ENCODE data around the gene TMEM270.
"Not testable (repeated sequence)": the region's sequence is repeated elsewhere in the genome, so short reads cannot be mapped to it uniquely, and the experiment has no call there.

TMEM270 gene

DNA sequence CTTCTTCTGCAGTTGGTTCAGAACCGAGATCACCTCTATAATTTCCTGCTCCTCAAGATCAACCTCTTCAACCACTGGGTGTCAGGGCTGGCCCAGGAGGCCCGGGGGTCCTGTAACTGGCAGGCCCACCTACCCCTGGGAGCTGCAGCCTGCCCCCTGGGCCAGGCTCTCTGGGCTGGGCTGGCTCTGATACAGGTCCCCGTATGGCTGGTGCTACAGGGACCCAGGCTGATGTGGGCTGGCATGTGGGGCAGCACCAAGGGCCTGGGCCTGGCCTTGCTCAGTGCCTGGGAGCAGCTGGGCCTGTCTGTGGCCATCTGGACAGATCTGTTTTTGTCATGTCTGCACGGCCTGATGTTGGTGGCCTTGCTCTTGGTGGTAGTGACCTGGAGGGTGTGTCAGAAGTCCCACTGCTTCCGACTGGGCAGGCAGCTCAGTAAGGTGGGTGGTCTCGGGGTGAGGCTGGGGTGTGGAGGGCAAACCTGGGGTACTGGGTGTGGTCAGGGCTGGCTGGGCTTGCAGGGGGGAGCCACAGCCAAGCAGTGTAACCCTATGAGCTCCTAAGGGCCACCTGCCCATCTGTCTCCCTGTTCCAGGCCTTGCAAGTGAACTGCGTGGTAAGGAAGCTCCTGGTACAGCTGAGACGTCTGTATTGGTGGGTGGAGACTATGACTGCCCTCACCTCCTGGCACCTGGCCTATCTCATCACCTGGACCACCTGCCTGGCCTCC is 4.2 kb downstream of the TMEM270 start:
- no peak for DNase-seq

DNA sequence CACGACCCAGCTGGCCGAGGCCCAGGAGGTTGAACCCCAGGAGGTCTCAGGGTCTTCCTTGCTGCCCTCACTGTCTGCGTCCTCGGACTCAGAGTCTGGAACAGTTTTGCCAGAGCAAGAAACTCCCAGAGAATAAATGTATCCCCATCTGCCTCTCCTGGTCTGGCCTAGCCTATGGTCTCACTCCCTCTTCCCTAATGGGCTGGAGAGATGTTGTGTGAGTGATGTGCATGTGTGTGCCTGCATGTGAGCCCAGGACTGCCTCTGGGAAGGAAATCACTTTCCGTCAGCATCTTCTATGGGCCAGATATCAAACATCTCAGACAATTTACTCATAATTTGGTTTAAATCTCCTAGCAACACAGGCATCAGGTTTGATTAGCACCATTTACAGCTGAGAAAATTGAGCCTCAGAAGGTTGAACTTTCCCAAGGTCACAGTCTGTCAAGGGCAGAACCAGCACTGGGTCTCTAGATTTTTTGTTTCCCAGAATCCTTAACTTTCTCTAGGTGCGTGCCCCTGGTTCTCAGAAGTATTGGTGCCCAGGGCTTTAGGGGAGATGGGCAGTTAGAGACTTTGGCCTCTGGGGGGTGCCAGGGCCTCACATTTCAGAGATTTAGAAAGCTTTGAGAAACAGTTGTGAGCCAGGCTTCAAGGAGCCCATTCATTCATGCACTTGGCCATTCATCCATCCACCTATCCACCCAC is 4.9 kb downstream of the TMEM270 start:
- no peak for DNase-seq

DNA sequence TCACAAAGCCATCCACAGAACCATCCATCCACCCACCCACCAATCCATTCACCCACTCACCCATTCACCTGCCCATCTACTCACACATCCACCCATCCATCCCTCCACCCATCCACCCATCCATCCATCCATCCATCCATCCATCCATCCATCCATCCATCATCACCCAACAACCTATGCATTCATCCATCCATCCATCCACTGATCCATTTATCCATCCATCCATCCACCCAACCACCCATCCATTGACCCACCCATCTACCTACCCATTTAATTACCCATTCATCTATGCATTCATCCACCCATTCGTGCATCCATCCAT is 5.4 kb downstream of the TMEM270 start:
- DNase-seq: no peak

DNA sequence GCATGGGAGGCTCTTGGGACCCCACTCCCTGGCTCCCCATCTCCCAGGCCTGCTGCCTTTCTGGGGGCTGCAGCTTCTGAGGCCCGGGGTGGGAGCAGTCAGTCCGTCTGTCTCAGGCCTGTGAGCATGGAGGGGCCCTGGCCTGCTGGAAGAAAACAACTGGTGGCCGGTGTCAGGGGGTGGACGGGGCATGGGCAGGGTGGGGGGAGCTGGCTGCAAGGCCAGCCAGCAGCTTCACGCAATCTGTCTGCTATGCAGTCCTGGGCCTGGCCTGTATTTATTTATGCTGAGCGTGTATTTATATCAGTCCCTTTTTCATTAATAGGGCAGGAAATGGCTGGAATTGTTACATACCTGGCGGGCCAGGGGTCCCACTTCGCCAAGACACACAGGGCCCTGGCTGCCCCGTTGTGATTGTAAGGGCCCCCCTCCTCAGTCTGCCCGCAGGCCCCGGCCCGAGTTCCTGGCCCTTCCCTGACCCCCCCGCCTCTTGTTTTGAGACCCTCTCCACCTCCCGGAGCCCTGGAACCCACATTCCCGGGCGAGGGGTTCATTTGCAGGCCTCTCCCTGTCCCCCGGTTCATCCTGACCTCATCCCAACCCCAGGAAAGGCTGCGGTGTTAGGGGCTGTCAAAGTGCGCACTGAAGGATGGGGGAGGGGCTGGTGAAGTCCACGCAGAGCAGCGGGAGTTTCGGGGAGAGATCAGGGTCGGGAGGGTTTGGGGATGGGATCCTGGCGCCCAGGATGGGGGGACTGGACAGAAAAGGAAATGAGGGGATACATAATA is 8.2 kb downstream of the TMEM270 start:
- DNase-seq: no peak

DNA sequence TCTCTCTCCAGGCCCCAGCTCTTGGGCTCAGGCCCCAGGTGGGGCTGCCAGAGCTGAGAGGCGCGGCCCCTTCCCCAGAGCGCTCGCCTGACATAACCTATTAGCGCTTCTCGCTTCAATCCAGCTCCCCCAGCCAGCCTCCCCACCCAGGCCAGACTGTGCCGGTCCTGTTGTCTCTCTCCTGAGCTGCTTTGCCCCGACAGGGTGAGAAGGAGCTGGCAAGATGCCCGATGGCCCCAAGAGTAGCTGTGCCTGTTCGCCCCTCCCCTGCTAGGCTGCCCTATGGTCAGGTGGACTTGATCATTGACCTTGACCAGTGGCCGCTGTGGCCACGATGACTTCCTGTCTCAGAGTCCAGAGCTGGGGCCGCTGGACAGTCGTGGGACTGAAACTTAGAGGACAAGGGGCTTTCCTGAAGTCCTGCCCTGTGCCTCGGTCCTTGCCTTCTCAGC is 9.1 kb downstream of the TMEM270 start:
- no peak for DNase-seq

DNA sequence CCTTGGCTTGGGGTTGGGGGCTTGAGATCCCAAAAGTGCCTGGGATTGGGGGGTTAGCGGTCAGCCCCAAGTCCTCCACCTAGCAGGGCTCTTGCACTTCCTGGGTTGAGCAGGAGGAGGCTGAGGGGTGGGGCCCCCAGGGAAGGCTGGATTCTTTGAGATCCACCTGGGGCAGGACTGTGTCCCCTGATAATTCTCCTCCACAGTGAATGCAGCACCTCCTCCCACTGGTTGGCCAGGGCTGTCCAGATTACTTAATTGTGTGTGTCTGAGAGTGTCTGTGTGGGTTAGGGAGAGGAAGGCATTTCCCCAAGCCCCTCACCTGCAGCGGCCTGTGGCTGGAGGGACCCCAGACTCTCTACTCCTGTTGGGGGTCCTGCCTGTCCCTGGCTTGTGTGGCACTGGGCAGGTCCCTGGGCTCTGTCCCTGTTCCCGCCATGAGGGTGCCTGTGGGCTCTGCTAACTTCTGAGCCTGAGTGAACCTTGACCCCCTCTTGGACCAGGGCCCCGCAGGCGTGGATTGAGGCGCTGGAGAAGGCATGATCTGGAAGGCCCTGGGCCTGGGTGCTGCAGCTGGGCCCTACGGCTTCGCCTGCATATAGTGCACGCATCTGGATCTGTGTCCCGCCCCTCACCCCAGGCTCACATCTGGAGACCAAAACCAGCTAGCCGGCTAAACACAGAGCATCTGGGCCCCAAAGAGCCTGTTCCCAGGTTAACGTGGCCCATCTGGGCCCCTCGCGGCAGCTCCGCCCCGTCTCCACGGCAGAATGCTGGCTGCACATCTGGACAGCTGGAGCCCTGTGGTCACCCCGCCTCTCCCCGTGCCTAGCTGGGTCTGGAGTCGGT is 10.4 kb downstream of the TMEM270 start:
- DNase-seq: no peak

DNA sequence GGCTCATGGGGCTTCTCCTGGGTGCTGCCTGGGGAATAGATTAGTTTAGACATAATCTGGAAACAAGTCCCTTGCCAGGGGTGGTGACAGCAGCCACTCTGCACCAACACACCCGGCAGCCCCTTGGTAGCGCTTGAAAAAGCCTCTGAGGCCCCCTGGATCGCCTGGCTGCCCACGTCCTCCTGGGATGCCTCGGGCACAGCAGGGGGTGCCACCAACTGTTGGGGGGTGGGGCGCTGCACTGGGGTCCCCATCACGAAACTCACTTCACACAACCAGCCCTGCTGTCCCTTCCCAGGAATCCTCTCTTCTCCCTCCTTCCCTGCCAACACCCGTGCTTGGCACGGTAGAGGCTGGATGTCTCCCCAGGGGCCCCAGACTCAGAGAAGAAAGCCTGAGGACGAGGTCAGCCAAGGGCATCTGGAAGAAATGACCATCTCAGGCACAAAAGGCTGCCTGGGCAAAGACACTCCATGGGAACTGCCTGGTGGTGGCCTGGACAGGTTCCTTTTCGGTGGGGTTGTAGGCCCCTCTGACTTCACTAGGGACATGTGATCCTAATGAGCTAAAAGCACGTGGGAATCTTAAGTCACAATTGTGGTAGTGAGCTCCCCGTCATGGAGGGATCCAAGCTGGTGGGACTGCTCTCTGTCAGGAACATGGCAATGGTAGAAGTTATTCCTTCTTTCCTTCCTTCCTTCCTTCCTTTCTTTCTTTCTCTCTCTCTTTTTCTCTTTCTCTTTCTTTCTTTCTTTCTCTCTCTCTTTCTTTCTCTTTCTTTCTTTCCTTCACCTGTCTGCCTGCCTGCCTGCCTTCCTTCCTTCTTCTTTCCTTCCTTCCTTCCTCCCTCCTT is 11.3 kb downstream of the TMEM270 start:
- no peak for DNase-seq

DNA sequence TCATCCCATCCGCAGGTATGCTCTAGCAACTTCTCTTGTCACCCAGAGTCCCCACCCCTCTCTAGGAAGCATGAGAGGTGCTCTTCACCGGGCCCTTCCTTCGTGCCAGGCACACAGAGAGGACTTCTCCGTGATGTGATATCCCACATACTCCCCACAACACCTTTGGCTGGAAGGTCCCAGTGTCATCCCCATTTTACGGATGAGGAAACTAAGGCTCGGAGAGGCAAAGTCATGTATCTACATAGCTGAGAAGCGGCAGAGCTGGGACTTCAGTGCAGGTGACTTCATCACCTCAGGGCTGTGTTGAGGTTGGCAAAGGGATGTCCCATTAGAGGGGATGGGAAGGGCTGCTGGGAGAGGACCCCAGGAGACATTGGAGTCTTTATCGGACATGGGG is 15.4 kb downstream of the TMEM270 start:
- no peak for DNase-seq

DNA sequence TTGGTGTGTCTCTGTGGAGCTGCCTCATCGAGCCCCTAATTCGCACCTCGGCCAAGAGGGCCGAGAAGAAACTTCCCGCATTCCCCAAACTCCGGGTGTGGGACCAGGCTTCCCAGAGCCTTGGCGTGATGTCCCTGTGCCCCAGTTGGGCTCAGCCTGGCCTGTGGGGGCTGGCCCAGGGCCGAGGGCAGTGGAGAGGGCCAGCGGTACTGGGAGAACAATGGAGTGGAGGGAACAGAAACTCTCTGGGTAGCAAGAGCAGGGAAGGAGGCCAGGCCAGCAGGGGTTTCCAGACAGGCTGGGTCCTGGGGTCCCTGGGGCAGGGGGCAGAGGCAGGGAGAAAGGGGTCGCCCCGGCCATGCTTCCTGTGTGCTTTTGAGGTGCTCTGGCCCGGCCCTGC is 16.0 kb downstream of the TMEM270 start:
- DNase-seq: no peak

DNA sequence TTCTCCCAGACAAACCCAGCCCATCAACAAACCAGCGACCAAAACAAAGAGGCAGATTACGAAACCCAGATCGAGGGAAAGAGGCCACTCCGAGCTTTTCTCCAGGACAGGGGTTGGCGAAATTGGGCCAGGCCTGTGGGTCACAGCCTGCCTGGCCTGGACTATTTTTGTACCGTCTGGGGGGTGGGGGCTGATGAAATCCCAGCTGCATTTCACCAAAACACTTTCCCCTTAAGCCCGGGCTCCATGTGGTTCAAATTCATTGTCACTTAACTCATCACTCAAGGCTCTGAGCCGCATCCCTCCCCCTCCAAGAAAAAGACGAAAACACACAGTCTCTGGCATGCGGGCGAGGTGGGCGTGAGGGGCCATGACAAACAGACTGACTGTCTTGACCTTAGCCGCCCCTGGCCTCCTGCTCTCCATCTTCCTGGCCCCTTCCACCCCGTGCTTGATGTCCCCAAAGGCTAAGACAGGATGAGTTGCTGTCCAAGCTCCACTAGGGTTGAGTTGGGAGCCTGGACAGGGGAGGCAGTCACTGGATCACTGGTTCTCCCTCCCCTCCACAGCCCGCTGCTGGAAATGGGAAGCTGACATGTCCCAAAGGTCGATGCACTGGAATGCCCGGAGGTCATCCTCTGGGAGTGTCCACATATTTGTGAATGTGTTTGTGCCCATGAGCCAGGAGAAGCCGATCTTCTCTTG is 19.2 kb downstream of the TMEM270 start:
- DNase-seq: no peak

DNA sequence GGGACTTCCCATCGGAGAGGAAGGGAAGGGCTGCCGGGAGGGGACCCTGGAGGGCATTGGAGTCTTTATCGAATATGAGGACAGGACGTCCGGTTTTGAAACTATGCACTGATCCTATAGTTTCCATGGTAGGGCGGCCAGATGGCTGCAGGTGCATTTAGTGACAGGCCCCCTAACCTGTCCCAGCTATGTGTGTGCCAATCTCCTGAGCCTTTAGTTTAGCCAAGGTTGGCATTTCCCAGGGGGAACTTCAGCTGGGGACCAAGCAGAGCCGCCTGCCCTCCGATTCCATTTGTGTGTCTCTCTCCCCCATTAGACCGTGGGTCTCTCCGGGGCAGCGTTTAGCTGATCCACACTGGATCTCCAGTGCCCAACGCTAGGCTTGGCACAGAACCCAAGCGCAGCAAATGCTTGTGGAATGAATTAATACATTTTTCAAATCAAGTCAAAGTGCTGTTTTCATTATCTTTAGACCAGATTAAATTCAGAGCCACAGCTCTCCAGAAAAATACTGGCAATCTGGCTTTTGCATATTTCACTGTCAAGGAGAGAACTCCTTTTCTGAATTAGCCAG is 19.9 kb downstream of the TMEM270 start:
- no peak for DNase-seq

DNA sequence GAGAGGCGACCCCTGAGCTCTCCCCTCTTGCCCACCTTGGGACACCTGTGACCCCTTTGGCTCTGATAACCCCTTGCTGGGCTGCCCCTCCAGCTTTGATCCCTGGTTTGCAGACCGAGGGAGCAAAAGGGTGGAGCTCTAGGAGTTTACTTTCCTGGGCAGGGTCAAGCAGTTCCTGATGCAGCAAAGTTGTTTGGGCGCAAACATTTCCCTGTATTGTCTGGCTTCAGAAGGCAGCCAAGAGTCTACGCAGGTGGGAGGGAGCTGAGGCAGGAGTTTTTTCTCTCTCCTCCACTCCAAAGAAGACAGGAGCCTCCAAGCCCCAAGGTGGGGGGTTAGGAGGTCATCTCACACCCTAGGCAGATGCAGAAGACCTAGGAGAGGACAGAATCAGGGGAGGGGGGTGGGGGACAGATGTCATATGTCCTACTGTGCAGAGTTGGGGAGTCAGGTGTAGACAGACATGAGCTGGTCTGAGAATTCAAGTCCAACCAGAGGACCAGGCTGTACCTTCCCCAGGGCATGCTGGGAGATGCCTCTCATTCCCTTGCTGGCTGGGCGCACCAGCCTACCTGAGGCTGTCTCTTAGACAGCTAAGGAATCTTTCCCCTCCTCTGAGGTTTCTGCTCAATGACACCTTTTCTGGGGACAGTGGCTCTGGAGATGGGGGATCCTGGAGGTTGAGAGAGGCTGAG is 20.5 kb downstream of the TMEM270 start:
- DNase-seq: no peak

DNA sequence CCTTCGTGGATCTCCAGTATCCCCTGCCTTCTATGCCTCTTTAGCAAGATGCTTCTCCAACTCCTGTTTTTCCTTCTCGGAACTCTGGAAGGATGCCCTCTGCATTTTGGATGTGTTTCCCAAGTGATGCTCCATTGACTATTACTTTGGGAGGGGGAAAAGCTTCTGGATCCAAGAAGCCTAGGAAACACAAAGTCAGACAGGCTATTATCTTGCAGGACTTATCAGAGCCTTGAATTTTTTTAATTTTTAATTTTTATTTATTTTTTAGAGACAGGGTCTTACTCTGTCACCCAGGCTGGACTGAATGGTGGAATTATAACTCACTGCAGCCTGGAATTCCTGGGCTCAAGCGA is 21.1 kb downstream of the TMEM270 start:
- no peak for DNase-seq

DNA sequence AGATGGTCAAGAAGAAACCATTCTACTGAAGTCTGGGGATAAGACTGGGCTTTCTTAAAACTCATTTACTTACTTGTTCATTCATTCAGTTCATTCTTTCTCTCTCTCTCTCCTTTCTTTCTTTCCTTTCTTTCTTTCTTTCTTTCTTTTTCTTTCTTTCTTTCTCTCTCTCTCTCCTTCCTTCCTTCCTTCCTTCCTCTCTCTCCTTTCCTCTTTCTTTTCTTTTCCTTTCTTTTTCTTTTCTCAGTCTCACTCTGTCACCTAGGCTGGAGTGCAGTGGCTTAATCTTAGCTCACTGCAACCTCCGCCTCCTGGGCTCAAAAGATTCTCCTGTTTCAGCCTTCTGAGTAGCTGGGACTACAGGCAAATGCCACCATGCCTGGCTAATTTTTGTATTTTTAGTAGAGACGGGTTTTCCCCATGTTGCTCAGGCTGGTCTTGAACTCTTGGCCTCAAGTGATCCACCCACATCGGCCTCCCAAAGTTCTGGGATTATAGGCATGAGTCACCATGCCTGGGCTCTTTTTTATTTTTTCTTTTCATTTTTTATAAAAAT is 24.0 kb downstream of the TMEM270 start:
- not testable (repeated sequence) for DNase-seq

DNA sequence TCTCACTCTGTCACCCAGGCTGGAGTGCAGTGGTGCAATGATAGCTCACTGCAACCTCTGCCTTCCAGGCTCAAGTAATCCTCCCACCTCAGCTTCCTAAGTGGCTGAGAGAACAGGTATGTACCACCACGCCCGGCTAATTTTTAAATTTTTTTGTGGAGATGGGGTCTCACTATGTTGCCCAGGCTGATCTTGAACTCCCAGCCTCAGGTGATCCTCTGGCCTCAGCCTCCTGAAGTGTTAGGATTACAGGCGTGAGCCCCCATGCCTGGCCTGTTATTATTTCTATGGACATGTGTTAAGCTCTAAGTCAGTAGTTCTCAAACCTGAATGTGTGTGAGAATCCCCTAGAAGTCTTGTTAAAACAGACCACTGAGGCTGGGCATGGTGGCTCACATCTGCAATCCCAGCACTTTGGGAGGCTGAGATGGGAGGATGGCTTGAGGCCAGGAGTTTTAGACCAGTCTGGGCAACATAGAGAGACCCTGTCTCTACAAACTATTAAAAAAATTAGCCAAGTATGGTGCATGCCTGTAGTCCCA is 24.5 kb downstream of the TMEM270 start:
- DNase-seq: no peak

DNA sequence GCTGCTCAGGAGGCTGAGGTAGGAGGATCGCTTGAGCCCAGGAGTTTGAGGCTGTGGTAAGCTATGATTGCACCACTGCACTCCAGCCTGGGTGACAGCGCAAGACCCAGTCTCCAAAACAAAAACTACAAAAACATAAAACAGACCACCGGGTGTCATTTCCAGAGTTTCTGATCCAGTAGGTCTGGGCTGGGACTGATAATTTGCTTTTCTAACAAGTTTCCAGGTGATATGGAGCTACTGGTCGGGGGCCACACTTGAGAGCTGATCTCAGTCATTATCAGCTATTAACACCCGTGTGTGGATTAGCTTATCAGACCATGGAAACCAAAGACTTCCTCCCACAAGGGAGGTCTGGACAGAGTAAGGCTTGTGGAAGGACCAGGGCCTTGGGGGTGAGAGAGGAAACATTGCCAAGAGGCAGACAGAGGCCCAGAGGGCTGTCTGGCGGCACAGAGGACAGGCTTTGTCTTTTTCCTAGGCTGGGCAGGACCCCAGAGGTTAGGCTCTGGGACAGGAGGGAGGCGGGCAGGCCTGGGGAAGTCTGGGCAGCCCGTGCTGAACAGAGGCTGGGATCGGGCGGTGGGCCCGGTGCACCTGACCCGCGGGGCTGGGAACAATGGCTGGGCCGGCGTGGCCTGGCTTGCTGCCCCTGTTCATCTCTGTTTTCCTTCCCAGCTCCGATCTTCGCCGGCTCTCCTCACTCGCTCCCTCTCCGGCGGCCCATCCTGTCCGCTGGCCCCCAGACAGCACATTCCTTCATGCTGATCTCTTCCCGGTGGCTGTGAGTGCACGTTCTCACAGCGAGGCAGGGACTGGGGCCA is 25.2 kb downstream of the TMEM270 start:
- no peak for DNase-seq

DNA sequence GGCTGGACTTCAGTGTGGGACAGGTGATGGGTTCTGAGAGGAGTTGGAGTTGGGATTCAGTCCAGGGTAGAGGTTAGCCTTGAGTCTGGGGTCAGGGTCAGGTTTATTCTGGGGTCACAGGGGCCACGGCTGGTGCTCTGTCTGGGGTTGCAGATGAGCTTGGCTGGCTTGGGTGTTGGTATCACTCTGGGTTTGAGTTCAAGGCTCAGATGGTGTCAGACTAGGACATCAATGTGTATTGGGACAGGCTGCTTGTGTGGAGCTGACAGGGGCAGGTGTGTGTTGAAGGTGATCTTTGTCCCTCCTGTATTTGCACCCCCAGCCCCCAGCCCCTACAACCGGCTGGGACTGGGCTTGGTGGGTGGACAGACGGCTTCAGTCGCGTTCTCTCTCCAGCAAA is 26.8 kb downstream of the TMEM270 start:
- DNase-seq: no peak

DNA sequence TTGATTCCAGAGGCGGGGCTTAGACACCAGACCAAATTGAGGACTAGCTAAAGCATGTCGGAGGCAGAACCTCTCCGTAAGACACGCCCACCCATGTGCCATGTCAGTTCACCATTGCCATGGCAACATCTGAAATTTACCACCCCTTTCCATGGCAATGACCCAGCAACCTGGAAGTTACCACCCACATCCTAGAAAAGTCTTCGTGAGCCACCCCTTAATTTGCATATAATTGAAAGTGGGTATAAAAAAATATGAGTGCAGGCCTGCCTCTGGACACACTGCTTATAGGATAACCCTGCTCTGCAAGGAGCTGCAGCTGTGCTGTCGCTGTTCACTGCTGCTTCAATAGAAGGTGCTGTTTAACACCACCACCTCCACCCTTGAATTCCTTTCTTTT is 28.0 kb downstream of the TMEM270 start:
- DNase-seq: no peak
